ENCODE results near the gene FZD4. TPM values are rescaled to one million over a fixed set of nuclear protein-coding genes. Genes with fewer than 3 reads are reported as not detected.
"Not testable (repeated sequence)": the region's sequence is repeated elsewhere in the genome, so short reads cannot be mapped to it uniquely, and the experiment has no call there.

FZD4 gene
- total and polyA plus RNA-seq, 8 donors, result 20.7 to 27.1 (median 25.5) TPM

DNA sequence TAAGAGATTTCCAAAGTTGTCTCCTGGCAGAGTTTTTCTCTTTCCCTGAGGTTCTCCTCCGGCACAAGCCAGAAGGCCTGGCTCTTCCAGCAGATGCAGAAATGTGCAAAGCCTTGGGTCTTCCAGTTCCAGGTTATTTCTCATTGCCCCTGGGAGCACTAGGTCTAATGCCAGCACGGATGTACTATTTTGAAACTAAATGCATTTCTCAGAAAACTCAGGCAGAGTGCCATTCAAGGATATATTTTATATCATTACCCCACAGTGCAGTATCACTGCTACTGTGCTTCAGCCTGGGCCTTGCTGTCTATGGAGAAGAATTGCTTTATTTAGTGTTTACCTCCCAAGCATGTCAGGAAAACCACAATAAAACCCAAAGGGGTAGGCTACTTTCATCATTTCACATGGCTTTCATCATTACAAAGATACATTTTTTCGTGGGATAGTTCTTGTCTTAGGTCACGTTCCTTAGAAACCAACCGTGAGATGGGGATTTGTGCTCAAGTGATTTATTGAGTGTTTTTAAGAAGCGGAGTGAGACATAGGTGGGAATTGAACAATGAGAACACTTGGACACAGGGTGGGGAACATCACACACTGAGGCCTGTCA, 22.4 kb upstream of the FZD4 start:
- H3K4me3 ChIP-seq, result no peak overlapping the region
- DNase-seq, result no peak
- H3K9me3 ChIP-seq, result peaks cover 0 to 10% of the 10 kb centered on the region in 2 donors
- H3K4me1 ChIP-seq, result no peaks in the 10 kb centered on the region
- no peak overlapping the region for H3K27ac ChIP-seq
- H3K27me3 ChIP-seq, result no peaks in the 10 kb centered on the region
- ATAC-seq, result no peak
- intact Hi-C loops (cut with DNase I), result no loop called here
- H3K36me3 ChIP-seq, result no peaks in the 10 kb centered on the region
- no peak for TF ChIP-seq CTCF (IDR thresholded peaks at IDR 0.05)

GRCh38 chr11:86972734-86973133, 17.5 kb upstream of the FZD4 start:
- no peaks in the 10 kb centered on the region for H3K4me1 ChIP-seq
- H3K9me3 ChIP-seq, result peaks cover 0 to 10% of the 10 kb centered on the region in 2 donors
- TF ChIP-seq CTCF (IDR thresholded peaks at IDR 0.05), result no peak
- H3K36me3 ChIP-seq, result no peaks in the 10 kb centered on the region
- intact Hi-C loops (cut with DNase I), result no loop called here
- H3K4me3 ChIP-seq, result no peak overlapping the region
- no peak overlapping the region for H3K27ac ChIP-seq
- H3K27me3 ChIP-seq, result no peaks in the 10 kb centered on the region
- DNase-seq (no peak), ATAC-seq (no peak)

GRCh38 chr11:86969258-86969657, 14.1 kb upstream of the FZD4 start:
- DNase-seq (no peak), ATAC-seq (no peak)
- peaks cover 0 to 10% of the 10 kb centered on the region in 2 donors for H3K9me3 ChIP-seq
- H3K4me1 ChIP-seq, result no peaks in the 10 kb centered on the region
- H3K4me3 ChIP-seq, result no peak overlapping the region
- no peaks in the 10 kb centered on the region for H3K27me3 ChIP-seq
- no peak for TF ChIP-seq CTCF (IDR thresholded peaks at IDR 0.05)
- intact Hi-C loops (cut with DNase I), result no loop called here
- H3K27ac ChIP-seq, result peak overlapping the region in 1 of 2 donors; percentile 23
- no peaks in the 10 kb centered on the region for H3K36me3 ChIP-seq

GRCh38 chr11:86967601-86968000, 12.4 kb upstream of the FZD4 start:
- intact Hi-C loops (cut with DNase I); H3K4me3 ChIP-seq; H3K9me3 ChIP-seq; ATAC-seq; H3K27me3 ChIP-seq; DNase-seq; H3K4me1 ChIP-seq; H3K36me3 ChIP-seq; H3K27ac ChIP-seq: not testable (repeated sequence)

DNA sequence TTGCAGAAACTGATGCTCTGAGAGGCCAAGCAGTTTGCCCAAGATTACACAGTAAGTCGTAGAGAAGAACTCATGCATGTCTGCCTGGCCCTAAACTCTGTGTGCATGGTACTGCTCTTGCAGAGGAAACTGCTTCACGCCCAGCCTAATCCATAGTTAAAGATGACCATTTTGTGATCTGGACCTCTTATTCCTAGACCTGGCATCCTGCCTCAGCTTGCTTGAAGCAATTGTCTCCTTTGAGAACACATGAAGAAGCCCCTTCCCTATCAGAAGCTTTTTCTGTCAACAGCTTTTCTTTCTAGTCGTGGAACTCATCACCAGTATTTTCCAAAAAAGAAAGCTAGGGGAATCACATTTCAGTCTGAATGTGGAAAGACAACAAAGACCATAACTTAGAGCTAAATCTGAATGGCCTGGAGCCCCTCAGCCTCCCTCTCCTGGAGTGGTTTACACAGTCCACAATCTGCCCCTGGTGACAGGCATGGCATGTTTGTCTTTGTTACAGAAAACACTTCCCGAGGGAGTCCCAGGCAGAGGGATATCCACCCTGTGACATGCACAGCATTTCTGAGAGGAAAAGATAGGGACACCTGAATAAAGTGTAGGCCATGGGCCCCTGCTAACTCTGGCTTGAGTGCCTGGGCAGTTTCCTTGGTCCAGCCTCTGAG, 2.9 kb upstream of the FZD4 start:
- no peak for DNase-seq
- no peak for TF ChIP-seq CTCF (IDR thresholded peaks at IDR 0.05)
- H3K4me1 ChIP-seq, result peaks cover 0 to 4% of the 10 kb centered on the region in 2 donors
- no peak for ATAC-seq
- H3K4me3 ChIP-seq, result no peak overlapping the region
- H3K27ac ChIP-seq, result peak overlapping the region in 1 of 2 donors; percentile 2
- H3K27me3 ChIP-seq, result peaks cover 0 to 31% of the 10 kb centered on the region in 2 donors
- intact Hi-C loops (cut with DNase I), result no loop called here
- H3K36me3 ChIP-seq, result no peaks in the 10 kb centered on the region
- no peaks in the 10 kb centered on the region for H3K9me3 ChIP-seq

- Histone ChIP-seq H3K36me3 (no peaks in the 10 kb centered on the region), H3K4me1 (peaks cover 0 to 4% of the 10 kb centered on the region in 2 donors), H3K9me3 (no peaks in the 10 kb centered on the region), H3K4me3 (no peak overlapping the region), H3K27ac (peak overlapping the region in 1 of 2 donors; percentile 83), H3K27me3 (peaks cover 0 to 31% of the 10 kb centered on the region in 2 donors)
- intact Hi-C loops (cut with DNase I), result no loop called here
- TF ChIP-seq CTCF (IDR thresholded peaks at IDR 0.05), result no peak
- DNase-seq (no peak), ATAC-seq (no peak)
Measured at GRCh38 chr11:86956905-86957195, 1.7 kb upstream of the FZD4 start.
